DMS114 treated with DMSO at 0.1 percent for 48 hours (cell line): ENCODE results near the gene RALGPS2.

Experiments
- DNase-seq: peaks from one replicate; lab custom pipeline; 2025; ENCODE audit not compliant: unreplicated experiment; lab: John Stamatoyannopoulos, UW

The RALGPS2 gene, protein sequence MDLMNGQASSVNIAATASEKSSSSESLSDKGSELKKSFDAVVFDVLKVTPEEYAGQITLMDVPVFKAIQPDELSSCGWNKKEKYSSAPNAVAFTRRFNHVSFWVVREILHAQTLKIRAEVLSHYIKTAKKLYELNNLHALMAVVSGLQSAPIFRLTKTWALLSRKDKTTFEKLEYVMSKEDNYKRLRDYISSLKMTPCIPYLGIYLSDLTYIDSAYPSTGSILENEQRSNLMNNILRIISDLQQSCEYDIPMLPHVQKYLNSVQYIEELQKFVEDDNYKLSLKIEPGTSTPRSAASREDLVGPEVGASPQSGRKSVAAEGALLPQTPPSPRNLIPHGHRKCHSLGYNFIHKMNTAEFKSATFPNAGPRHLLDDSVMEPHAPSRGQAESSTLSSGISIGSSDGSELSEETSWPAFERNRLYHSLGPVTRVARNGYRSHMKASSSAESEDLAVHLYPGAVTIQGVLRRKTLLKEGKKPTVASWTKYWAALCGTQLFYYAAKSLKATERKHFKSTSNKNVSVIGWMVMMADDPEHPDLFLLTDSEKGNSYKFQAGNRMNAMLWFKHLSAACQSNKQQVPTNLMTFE

DNA sequence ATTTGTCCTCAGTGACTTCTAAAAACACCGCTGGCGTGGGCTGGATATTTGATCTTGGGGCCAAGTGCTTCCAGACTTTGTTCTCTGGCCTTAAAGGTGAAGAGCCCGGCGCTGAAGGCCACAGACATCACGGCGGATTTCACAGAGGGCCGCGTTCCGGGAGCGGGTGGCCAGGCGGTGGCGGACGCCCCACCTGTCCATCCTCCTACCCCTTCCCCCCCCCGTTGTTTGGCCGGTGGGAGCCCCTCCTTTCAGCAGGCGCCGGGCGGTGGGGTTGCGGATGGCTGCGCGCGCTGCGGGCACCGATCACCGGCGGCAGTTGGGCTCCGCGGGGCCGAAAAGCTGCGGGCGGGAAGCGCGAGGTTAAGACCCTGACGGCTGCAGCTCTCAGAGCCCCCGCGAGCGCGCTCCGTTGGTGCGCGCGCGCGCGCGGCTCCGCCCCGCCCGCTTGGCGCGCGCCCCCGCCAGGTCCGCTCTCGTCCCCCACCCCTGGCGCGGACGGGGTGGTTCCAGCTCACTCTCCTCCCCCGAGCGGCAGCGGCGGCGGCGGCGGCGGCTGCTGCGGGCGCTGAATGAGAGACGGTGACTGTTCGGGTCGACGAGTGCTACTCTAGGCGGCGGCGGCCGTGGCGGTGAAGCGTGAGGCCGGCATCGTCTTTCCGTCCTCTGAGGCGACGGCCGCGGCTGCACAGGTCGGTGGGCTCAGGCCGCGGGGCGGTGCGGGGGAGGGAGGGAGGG, at the start of gene RALGPS2:
Gene RALGPS2 (plus strand): TSS at position 517 of the 738 bp plus-strand sequence. CDS start 51,521 bp downstream, outside the sequence.
- peak; percentile 36 for DNase-seq

DNA sequence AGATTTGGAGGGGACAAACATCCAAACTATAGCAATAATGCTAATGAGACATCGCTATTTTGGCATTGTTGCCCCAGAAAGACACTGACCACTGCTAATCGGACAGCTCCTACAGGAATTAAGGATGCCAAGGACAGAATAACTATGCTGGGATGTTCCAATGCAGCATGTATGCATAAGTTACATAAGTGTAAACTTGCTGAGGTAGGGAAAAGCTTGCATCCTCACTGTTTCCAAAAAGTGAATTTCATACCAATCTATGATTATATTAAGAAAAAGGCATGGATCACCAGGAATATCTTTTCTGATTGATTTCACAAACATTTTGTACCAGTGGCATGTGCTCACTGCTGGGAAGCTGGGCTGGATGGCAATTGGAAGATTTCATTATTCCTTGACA, 45.8 kb upstream of the RALGPS2 start:
- DNase-seq, result no peak

DNA sequence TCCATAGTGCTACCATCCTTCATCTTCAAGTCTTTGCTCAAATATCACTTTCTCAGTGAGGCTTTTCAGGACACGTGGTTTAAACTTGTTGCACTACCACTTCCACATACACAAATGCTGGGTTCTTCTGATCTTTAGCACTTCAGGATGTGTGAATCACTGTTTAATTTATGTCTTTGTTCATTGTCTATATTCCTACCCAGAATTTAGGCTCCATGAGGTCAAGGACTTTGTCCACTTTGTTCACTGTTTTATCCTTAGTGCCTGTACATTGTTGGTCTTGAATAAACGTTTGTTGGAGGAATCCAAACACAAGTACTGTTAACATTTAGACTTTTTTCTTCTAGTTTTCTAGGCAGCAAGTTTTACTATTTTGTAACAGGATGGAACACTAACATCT, 42.6 kb upstream of the RALGPS2 start:
- DNase-seq, result no peak

DNA sequence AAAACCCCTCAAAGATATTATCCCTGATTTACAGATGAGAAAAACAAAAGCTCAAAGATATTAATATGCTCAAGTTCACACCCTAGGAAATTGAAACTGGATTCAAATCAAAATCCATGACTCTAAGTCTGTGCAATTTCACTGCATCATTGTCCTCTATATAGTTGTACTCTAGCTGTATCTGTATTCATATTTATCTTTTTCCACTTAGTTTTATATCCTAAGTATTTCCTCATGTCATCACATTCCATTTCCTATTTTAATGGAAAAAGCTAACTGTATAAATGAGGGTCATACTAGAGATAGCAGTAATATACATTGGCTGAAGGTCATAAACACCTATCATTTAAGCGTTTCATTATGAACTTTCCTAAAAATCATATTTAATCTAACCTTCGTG, 42.2 kb upstream of the RALGPS2 start:
- DNase-seq, result no peak

DNA sequence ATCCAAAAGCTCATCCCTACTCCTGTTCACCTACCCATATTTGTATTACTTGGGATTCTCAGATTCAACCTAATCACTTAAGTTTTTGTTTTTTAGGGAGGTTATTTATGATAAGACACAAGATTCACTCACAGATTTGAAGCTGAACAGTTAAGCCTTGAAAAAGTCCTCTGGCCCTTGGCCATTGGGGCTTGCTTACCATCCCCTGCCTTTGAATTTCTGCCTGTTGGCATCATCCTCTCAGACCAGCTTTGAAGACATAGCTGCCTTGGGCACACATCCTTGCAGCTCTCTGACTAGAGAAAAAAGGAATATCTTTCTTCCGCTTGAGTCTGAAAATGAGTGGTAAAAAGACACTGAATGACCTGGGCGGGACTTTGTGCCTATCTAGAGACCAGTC, 41.8 kb upstream of the RALGPS2 start:
- no peak for DNase-seq

DNA sequence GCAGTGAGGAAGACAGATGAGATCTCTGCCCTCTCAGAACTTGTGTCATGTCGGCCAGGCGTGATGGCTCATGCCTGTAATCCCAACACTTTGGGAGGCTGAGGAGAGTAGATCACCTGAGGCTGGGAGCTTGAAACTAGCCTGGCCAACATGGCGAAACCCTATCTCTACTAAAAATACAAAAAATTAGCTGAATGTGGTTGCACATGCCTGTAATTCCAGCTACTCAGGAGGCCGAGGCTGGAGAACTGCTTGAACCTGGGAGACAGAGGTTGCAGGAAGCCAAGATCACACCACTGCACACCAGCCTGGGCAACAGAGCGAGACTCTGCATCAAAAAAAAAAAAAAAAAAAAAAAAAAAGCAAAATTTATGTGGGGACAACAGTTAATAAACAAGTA, 40.9 kb upstream of the RALGPS2 start:
- DNase-seq, result no peak

DNA sequence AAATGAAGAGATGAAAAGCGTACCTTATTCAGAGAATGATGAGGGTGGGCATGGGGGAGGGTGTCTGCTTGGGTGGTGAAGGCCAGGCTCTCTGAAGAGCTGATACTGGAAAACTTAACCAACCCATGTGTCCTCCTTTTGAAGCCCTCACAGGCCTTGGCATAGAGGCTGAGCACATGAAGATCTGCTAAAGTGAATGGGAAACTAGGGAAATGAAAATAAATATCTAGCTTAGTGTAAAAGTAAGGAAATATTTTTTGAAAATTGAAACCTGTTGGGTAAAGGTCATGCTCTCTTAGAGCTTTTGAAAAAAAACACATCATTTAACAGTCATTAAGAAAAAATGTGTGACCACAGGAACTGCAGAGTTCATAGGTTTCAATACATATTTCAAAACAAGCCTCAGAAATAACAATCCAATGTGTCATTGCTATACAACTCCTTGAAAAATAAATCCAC, 40.5 kb upstream of the RALGPS2 start:
- DNase-seq, result no peak

DNA sequence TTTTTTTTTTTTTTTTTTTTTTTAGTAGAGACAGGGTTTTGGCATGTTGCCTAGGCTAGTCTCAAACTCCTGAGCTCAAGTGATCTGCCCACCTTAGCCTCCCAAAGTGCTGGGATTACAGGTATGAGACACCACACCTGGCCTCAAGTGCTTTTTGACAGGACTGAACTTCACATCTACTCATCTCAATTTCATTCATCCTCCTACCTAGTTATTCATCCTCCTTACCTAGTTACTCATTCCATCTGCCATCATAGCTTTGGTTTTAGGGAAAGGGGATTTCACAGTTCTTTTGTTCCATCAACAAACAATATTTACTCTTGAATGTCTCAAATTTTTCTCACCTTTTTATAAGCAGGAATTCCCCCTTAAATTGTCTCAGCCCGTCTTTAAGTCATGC, 38.6 kb upstream of the RALGPS2 start:
- DNase-seq, result no peak

DNA sequence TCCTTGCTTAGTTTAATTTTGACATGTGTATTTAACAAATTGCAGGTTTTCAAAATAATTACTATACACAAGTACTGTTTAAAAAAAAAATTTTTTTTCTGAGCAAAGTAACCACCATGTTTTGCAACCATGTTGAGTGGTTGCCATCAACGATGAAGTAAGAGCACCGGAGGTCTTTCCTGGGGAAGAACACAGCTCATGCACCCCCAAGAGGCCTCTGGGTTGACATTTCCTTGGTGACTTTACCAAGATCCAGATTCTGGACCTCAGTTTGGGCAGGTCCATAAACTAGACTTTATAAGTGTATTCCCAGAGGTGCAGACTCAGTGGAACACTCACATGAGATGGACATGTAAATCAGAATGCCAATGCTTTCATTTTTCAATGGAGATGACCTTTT, 36.8 kb upstream of the RALGPS2 start:
- DNase-seq, result no peak

DNA sequence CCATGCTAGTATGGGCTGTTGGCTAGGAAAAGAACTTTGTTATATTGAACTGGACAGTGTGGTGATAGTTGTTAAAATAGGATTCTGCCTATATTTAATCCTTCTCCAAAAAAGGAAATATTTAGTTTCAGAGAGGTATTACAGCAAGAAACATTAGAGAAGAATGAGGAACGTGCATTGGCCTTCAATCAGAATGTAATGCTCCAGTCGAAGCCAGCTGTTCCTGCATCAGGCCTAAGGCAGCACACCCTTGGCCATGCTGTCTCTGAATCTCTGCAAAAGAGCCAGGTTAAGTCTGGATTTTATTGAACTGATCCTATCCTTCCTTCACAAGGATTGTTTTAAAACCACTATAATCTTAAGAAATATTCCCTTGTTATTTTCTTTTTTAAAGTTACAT, 35.3 kb upstream of the RALGPS2 start:
- DNase-seq, result no peak

DNA sequence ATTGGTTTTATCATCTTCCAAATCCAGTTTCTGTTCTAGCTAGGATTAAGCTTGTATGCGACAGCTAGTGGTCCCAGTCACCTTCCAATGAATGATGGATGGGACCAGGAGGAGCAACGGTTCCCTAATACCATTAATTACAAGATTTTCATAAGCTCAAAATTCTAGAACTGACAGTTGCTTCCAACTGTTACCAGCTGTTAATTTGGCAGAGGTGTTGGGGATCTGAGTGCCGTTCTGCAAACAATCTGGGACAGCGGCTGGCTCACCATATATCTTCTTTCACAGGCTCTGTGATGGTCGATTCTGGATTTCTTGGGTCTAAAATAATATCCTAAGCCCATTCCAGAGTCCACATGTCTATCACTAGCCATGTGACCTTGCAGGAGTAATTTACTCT, 34.5 kb upstream of the RALGPS2 start:
- no peak for DNase-seq

DNA sequence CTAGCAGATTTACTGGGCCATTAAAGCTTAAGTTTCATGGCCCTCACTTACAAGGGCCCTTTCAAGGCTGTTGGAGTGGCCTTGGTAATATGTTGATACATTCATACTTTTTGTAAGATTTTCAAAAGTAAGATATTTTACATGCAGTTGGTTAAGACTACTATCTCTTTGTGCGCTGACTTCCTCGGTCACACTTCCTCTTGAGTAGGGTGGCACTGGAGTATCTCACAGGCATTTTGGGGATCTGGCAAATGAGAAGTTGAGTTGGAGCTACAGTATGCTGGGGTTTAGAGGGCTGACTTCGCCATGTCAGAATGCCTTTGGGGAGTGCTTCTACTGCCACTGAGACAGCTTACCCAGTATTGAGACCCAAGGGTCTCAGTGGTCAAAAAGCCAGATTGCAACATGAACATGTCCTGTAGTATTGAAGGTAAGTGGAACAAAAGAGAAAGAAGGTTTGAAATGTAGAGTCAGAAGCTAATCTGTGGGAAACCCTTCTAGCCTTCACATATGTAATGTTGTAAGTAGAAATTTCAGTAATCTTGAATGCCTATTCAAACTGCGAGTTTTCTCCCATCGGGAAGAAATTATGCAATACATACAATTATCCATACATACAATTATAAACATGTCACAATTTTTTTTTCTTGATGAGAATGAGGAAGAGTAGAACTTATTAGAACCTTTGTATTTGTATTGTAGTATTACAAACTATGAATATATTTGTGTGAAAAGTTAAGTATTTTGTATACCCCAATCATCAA, 32.3 kb upstream of the RALGPS2 start:
- no peak for DNase-seq

DNA sequence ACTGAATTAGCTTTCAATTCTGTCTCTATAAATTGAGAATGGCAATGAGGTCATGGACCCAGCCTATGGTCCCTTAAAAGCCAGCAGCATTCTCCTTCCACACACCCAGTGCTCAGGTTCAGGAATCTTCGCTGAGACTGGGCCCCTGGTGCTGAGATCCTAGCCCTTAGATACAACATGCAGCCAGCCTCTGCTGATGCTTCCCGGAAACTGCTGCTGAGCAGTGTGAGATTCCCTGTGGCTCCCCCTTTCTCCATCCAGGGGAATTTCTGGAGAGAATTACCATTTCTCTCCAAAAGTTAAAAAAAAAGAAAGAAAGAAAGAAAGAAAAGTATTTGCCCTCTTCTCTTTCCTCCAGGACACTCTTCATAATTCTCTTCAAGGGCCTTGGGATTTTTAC, 31.7 kb upstream of the RALGPS2 start:
- no peak for DNase-seq

DNA sequence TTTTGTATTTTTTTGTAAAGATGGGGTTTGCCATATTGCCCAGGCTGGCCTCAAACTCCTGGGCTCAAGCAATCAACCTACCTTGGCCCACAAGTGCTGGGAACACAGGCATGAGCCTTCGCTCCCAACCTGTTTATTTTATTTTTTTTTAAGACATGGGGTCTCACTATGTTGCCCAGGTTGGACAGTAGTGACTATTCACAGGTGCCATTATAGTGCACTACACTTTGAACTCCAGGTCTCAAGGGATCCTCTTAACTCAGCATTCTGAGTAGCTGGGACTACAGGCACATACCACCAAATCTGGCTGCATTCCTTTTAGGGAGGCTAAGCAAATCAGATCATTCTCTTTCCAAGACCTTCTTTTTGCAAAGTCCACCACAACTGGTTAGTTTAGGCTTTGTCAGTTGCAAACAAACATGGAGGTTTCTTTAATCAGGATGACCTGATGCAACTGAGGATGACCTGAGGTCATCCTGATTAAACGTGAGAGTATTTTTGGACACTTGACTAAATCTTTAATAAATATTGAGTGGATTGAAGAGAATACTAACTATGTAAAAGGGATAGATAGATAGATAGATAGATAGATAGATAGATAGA, 30.0 kb upstream of the RALGPS2 start:
- DNase-seq, result no peak

DNA sequence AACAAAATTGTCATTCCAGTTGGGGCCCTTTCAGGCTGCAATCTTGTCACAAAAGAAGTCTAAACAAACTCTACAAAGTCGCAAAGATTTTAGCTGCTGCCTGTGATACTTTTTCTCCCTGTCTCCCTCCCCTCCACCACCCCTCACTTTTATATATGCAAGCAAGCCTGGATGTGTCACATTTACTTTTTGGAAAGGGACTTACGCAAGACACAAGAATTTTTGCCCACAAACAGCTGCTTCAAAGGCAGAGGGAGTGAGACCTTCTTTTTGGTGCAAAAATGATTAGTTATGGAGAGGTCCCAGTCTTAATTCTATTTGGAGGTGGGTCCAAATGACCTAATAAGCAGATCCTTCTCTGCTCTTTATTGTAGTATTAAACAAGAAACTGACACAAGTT, 22.9 kb upstream of the RALGPS2 start:
- no peak for DNase-seq

DNA sequence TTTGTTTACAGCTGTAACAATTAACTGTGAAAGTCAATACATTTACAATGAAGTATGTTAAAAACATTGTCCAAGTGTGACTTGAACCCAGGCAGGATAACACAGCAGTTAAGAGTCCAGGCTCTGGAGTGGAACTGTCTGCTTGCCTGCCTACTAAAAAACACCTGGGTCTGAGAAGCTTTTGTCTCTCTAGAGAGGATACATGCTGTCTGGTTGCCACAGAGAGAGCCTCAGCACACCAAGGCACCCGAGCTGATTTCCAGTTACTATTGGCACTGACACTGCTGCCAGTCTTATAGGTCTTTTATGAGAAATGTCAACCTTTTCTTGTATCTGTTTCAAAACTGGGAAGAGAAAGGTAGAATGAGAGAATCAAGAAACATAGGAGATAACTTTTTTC, 20.2 kb upstream of the RALGPS2 start:
- DNase-seq, result no peak

DNA sequence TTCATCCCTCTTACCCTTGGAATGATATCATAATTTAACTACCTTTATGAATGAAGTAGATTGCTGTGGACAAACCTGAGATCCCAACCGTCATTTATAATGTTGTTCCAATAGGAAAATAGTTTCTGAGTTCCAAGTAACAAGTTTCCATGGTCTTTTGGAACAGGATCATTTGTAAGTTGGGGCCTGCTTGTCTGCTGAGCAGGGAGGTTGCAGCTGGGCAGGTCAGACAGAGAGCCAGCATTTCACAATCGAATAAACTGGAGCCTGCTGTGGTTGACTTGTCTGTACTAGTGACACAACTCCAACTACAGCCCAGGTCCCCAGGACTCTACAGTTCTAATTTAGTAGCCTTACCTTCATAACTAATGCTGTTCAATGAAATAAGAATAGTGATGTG, 18.6 kb upstream of the RALGPS2 start:
- no peak for DNase-seq

DNA sequence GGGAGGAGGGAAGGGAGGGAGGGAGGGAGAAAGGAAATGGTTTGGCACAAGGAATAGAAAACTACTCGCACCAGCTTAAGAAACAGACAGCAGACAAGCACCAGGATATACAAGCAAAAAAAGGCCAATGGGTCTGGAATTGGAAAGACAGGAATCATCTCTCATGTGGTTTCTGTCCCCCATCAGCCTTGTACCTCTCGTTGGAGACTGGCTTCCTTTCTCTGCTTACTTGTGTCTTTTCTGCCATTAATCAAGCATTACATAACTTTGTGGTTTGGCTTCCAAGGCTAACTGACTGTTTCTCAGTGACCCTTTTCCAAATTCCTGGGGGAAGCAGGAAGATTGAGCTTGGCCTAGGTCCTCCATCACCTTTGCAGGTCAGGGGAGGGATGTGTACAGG, 11.8 kb upstream of the RALGPS2 start:
- DNase-seq, result no peak

DNA sequence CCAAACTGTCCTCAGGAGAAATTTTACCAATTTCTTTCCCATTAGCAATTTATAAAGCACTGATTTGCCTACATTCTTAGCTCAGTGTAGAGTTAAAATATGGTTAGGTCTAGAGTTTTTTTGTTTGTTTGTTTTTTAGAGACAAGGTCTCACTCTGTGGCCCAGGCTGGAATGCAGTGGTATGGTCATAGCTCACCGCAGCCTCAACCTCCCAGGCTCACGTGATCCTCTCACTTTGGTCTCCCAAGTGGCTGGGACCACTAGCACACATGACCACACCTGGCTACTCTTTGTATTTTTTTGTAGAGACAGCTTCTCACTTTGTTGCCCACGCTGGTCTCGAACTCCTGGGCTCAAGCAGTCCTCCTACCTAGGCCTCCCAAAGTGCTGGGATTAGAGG, 10.6 kb upstream of the RALGPS2 start:
- no peak for DNase-seq

DNA sequence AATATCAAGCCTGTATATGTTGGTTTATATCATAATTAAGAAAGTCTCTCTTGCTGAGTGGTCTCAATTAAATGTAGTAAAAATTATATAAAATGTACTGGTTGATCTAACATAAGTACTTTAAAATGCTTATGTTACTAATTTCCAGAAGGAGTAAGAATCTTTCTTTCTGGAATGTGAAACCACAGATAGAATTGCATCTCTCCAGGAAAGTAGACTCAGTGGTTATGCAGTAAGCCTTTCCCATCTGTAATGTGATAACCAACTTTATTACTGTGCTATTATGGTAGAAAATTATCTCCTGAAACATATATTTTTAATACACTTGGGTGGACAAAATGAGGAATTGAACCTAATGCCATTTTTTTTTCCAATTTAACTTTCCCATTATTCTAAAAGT, 8.9 kb upstream of the RALGPS2 start:
- no peak for DNase-seq

DNA sequence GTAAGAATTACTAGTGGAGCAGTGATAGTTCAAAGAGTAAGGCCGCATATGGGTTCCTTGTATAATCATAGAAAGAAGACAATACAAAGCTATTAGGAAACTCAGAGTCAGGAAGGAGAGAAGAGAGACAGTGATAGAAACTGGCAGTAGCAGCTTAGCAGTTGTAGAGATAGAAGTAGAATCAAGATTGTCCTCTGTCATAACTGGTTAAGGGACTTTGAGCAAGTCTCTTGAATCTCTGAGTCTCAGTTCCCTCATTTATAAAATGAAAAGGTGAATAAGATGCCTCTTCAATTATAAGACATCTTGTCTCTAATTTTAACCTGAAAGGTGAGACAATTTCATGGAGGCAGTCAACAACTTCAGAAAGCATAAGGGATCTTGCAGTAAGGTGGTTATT, 6.5 kb upstream of the RALGPS2 start:
- DNase-seq, result no peak
